Vagina (tissue), 2 donors: Measurements from ENCODE around the gene VWA2.

Experiments
- POLR2A ChIP-seq, 2 donors: fragments of 450-650 bp; IDR thresholded peaks; one replicate each; pipeline ENCODE4 v1.6.1; 2017; ENCODE audit warnings: antibody characterized with exemption in 2 of 2, mild to moderate bottlenecking in 2 of 2, moderate library complexity in 2 of 2
- POLR2AphosphoS5 ChIP-seq, 2 donors: sonication (generic); formaldehyde crosslinking; IDR thresholded peaks; one replicate each; pipeline ENCODE4 v1.9.0; 2017; ENCODE audit warnings: antibody characterized with exemption in 2 of 2, mild to moderate bottlenecking in 2 of 2, low read depth in 1 of 2; ENCODE audit not compliant: insufficient read depth in 1 of 2
- TF ChIP-seq, protein P1 (sequence below), 3 experiments: fragments of 450-650 bp in 2 of 3; fragments of 200-600 bp in 1 of 3; sonication (generic) in 1 of 3; IDR thresholded peaks; one replicate each; pipeline ENCODE4 v1.5.1; 2017 to 2019; ENCODE audit warnings: antibody characterized with exemption in 3 of 3, mild to moderate bottlenecking in 2 of 3, moderate library complexity in 2 of 3

DNA sequence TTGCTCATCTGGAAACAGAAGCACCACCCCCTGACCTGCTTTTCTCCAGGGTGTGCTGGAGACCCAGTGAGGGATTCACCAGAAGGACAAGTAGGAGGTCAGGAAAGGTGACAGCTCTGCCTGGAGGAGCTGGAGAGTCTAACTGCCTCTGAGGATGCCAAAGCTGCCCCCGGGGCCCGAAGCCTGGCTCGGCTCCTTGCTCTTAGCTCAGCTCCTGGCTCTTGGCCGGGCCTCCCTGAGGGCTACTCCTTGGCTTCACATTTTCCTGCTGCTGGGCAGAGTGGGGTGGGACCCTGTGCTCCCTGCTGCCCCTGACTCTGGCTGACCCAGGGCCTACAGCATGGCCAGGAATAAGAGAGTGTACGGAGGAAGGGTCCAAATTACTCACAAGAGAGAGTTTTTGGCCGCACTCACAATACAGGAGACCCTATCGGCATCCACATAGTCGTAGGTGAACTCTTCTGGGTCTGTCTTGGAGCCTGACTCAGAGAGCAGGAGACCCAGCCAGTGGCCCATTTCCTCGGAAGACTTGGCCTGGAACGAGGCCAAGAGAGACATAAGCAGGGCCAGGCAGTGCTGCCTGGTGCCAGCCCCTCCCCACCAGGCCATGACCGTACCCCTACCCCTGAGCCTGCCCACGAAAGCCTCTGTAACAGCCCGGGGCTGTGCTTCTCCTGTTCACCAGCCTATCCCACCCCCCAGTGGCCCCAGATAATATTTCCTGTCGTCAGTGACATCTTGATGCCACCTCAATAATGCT is 63.1 kb downstream of the VWA2 start:
- TF ChIP-seq, protein P1, sequence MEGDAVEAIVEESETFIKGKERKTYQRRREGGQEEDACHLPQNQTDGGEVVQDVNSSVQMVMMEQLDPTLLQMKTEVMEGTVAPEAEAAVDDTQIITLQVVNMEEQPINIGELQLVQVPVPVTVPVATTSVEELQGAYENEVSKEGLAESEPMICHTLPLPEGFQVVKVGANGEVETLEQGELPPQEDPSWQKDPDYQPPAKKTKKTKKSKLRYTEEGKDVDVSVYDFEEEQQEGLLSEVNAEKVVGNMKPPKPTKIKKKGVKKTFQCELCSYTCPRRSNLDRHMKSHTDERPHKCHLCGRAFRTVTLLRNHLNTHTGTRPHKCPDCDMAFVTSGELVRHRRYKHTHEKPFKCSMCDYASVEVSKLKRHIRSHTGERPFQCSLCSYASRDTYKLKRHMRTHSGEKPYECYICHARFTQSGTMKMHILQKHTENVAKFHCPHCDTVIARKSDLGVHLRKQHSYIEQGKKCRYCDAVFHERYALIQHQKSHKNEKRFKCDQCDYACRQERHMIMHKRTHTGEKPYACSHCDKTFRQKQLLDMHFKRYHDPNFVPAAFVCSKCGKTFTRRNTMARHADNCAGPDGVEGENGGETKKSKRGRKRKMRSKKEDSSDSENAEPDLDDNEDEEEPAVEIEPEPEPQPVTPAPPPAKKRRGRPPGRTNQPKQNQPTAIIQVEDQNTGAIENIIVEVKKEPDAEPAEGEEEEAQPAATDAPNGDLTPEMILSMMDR (IDR thresholded peaks at IDR 0.05), result no peak
- TF ChIP-seq POLR2A (IDR thresholded peaks at IDR 0.05) (no peak), POLR2AphosphoS5 (IDR thresholded peaks at IDR 0.05; ENCODE audit: insufficient read depth in 1 of 2, low read depth in 1 of 2) (no peak)
